Dedifferentiated amniotic fluid mesenchymal stem cell (primary cell): ENCODE data around the gene GRHL3.

Experiments
- DNase-seq: peaks from one replicate; pipeline ENCODE4 v3.0.0-alpha.2; 2016; ENCODE audit errors: extremely low spot score

Gene GRHL3

DNA sequence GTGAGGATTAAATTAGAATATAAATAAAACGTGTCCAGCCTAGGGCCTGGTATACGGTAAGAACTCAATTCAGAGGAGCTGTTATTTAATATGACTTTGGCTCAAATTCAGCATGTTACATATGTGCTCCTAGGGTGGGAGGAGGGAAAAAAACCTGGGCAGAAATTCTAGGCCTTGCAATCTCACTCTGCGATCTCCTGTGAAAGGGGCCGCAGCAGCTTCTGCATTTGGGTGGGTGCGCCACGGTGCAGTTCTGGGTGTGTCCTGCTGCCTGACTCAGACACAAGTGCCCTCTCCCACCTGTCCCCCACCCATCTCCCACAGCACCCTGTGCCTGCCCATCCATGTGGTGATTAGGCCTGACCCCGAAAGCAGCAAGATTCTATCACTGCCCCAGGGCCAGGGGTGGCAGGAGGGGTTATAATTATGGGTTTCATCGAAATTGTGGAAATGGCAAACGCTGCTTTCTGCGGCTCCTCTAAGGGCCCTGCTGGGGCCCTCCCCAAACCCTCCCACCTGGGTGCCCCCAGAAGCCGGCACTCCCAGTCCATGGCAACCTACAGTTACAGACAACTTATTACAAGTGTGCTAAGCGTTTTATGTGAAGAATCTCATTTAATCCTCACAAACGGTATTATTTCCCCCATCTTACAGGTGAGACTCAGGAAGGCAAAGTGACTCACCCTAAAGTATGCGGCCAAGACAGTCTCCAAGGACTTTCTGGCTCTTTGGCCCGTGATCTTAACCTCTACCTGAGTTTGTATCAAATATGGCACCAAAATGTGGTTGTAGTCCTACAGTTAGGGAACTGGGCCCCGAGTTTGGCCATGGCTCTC, 25.5 kb upstream of the GRHL3 start:
- DNase-seq = no peak

DNA sequence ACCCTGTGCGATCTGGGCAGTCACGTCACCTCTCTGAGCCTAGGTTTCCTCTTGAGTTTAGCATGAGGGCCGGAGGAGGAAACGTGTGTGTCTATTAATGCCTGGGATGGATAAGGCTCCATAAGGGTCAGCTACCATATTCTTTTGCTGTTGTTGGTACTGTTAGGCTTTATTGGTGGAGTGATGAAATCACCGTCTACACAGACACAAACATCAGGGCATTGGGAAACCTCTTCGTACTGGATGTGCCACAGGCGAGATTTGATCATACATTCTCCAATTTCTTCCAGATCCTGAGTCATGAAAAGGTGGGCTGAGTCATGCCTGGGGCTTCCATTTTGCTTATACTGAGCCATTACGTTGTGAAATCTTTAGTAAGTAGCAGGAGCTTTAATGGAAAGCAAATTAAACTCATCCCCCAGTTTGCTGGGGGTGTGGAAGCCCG, 24.9 kb upstream of the GRHL3 start:
- DNase-seq = peak; percentile 75

DNA sequence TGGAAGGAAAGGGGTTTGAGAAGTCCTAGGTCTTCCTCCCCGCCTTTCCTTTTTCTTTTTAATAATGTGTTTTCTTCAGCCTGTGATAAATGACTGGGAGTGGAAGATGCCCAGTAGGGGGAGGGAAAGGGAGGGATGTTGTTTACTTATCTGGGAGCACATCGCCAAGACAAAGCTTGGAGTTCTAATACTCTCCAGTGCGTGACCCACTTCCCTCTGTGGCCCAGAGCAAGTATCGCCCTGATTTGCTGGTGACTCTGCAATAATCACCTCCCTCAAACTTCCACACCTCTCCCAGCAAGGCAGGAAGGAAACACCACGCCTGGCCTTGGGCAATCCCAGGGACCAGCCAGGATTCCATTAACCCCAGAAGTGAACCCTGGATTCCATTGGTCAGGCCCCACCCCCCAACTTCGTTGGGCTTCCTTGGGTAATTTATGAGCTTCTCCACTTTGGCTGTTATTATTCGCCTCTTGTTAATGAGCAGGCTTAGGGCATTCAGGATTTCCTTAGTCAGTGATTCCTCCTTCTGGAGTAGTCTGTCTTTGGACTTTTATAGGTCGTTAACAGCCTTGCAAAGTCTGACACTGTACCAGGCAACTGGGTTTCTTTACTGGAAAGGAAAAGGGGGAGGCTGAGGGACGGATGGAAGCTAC, 24.3 kb upstream of the GRHL3 start:
- DNase-seq = no peak

DNA sequence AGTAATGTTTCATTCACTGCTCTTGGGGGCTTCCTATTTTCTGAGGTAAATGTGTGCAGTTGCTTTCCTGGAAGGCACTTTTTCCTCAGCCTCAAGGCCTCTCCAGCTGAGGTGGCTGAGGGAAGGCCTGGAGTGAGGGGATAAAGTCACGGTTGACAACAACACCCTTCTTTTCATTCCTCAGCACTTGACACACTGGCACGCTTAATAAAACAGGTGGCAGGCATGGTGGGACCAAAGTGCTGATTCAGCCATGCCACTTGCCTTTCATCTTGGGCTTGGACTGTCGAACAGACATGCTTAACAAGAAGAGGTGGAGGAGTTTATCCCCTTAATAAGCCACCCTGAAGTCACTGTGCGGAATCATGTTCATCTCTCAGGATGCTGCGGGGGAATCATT, 23.6 kb upstream of the GRHL3 start:
- no peak for DNase-seq

DNA sequence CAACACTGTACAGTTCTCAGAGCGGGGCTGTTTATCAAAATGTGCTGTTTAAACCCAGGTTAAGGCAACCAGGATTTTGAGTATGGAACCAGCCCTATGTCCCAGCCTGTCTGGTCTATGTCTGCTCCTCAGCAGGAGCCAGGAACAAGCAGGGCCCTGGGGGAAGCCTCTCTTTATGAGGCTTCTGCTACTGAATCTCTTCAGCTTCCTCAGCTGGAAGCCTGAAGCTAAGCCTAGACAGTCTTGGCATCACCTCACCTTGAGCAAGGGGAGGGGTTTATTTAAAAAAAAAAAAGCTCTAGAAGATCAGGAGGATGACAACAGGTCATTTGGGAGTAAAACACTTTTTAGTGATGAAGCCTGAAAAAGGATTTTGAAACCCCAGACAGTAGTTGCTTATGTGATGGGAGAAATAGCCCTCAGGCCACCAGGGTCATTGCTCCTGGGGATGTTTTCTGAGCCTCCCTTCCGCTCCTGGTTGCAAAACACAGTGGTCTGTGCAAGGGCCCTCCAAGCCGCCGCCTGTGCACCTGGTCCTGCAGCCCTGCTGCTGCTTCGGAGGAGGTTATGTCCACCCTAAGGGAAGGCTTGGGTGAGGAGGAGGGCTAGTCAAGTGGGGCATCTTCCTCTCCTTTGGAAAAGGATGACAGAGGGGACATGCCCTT, 21.8 kb upstream of the GRHL3 start:
- no peak for DNase-seq

DNA sequence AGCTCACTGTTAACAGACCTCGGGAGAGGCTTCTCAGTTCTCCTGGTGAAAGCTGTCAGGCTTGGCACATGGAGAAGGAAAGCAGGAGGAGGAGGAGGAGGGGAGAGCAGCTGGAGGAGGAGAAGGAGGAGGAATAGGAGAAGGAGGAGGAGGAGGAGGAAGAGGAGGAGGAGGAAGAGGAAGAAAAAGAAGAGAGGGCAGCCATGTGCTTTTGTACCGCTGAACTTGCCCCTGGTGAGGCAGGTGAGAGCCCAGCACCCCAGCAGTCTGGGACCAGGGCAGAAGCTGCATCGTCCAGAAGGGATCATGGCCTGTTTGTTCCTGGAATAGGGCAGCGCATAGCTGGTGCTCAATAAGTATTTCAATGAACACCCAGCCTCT, 21.3 kb upstream of the GRHL3 start:
- DNase-seq = no peak

DNA sequence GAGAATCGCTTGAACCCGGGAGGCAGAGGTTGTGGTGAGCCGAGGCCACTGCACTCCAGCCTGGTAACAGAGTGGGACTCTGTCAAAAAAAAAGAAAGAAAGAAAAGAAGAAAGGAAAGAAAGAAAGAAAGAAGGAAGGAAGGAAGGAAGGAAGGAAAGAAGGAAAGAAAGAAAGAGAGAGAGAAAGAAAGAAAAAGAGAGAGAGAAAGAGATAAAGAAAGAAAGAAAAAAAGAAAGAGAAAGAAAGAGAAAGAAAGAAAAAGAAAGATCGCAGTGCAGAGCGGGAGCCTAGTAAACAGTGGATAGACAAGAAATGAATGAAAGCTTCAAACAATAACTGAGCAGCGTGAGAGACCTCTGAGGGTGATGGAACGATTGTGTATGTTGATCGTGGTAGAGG, 20.6 kb upstream of the GRHL3 start:
- no peak for DNase-seq

DNA sequence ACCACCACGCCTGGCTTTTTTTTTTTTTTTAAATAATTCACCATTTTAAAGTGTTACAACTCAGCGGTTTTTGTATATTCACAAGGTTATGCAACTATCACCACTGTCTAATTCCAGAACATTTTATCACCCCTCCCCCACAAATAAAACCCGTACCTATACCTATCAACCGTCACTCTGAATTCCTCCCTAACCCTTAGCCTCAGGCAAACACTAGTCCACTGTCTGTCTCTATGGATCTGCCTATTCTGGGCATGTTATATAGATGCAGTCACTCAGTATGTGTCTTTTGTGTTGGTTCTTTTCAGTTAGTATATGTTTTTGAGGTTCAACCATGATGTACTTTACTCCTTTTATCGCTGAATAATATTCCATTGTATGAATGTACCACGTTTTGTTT, 19.3 kb upstream of the GRHL3 start:
- no peak for DNase-seq

DNA sequence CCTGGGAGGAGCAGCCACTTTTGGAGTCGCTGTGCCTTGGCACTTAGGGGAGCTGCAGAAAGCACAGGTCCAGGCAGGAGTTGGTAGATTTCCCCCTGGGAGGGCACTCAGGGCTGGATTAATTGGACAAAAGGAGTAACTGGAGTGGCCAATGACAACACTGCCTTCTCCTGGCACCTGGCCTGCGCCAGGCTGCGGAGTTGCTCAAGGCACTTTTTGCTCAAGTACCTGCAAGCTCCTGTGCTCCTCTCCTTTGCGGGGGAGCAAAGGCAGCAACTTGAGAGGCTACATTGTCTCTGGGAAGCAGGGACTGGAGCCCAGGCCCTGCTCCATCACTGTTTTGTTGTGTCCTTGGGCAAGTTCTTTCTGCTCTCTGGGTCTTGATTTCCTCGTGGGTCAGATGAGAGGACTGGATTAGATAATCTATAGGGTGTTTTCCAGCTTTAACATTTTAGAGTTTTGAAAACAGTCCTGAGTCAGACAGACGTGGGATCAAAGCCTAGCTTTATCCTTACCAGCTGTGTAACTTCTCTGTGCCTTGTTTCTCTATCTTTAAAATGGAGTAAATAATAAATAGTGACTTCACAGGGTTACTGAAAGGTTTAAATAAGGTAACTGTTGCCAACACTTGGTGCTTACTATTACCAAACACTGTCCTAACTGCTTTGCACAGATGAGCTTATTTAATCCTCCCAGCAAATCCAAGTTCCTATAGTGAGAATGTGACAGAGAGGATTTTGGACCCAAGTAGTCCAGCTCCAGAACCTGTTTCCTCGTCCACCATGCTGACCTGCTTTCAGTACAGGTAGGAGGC, 18.0 kb upstream of the GRHL3 start:
- DNase-seq = no peak

DNA sequence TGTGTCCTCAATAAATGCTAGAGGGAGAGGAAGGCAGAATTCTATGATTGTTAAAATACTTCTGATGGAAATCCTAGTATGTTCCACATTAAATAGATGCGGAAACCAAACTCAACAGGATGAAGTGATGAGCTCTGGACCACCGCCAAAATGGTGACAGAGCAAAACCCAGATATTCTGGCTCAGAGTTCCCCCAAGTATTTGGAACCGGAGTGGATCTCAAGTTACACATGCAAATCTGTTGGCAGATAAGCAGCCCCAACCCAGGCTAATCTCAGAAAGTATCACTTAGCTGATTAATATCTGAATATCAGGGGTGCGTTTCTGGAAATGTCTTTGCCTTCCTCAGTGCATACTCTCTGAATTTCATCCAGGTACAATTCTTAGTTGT, 17.4 kb upstream of the GRHL3 start:
- DNase-seq = no peak

DNA sequence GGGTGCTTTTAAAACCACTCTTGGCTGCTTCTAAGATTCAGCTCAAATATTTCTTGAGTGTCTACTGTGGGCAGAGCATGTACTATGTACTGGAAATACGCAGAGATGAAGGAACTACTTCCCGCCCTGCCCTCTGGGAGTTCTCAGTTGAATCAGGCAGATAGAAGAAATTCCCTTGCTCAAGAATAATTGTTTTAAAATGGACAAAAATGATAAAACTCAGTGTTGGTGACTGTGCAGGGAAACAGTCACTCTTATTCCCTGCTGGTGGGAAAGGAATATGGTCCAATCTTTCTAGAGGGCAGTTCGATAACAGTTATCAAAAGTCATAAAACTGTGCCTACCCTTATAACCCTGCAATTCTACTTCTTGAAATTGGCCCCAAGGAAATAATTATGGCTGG, 16.9 kb upstream of the GRHL3 start:
- DNase-seq = no peak

DNA sequence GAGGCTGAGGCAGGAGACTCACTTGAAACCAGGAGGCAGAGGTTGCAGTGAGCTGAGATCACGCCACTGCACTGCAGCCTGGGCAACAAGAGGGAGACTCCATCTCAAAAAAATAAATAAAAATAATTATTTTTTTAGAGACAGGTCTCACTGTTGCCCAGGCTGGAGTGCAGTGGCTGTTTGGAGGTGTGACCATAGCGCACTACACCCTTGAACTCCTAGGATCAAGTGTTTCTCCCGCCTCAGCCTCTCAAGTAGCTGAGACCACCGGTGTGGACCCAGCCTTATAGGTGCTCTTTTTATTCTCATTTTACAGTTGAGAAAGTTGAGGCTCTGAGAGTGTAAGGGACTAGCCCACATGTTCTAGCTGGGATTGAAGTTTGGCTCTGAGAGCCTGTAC, 15.6 kb upstream of the GRHL3 start:
- no peak for DNase-seq

DNA sequence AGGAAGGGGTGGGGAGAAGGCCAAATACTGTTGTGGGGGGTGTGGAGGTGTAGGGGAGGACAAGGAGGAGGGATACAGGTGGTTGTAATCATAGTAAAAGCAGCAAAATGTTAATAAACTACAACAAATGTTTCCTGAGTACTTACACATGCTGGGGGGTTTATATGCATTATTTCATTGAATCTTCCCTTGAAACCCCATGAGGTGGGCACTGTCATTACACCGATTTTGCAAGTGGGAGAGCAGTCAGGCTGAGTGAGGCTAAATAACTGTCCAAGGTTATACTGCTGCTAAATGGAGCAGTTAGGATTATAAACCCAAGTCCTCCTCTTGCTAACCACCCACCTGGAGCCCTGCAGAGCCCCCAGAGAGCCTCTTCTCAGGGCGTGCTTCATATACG, 14.4 kb upstream of the GRHL3 start:
- DNase-seq = no peak

DNA sequence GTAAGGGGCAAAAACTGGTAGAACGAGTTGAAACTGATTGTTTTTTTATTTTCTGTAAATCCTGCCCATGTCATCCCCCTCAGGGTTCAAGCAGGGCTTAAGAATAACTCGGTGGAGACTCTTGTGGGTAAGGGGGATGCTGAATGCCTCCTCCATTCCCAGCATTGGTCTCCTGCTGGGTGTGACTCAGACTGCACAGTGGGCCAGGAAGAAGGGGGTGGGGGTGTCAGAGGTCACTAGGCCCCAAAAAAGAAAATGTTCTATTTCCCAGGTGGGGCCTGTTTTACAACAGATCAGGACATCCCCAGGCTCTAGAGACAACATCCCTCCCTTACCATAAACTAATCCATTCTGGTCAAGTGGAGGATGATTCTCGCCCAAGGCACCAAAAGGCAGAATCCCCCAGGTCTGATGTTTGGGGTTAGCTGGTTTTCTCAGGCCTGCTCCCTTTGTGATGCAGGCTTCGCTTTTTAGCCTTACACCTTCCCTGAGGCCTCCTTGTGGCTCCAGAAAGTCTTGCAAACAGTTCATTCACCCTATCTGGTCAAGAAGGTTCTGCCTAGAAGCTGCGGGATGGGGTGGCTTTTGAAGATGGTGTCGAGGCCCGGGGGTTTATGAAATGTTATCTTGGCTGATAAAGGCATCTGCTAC, 10.7 kb upstream of the GRHL3 start:
- DNase-seq = no peak

DNA sequence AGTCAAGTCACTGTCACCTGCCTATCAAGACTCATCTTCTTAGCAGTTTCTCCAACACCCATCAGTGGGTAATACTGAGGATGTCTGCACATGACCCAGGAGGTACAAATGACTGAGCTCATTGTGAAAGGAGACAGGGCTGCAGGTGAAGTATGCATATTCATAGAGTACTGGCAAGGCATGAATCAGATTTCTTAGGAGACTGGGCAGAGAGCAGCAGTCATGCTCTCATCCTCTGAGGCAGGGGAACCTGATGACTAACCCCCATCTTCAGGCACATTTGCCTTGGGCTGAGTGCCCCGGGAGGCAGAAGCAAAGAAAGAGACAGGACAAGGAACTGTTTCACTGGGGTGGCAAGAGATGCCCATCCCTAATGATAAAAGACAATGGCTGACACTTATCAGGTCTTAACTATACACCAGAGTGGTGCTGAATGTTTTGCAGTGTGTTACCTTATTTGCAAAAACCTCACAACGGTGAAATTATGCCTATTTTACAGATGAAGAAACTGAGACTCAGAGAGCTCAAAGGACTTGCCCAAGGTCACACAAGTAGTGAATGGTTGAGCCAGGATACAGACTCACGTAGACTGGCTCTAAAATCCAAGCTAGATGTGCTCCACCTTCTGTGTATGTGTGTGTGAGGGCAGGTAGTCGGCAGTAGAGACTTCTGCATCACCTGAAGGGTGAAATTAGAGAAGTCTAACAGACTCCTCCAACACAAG, 9.2 kb upstream of the GRHL3 start:
- DNase-seq = no peak

DNA sequence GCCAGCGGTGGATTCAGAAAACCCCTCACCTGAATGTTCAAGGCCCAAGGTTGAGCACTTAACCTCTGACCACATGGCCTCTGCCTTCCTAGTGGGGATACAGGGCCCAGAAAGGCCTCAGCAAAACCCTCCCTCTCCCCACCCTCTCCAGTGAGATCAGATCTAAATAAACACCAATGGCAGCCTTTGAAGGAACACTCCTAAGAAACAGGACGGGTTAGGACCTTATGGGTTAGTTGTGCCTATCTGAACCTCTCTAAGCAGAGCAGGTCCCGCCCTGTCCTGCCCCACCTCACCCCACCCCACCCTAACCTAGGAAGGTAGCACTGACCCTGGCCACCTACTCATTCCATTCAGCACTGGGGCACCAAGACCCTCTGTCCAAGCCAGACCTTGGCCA, 7.9 kb upstream of the GRHL3 start:
- DNase-seq = no peak

DNA sequence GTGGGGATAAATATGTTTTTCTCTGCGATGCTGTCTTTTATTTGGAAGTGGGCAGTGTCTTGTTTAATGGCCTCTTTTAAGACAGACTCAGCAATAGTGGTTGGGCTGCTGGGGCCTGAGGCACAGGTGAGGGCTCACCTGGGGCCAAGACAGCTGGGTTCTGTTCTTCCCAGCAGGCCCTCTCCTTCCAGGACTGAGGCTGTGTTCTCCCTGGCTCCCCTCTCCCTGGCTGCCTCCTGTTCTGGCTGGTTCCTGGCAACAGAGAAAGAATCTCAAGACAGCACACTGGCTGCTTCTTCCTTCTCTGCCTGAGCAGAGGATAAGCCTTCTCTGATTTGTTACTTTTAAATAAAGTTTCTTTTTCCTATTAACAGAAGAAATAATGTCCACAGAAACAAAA, 7.4 kb upstream of the GRHL3 start:
- no peak for DNase-seq

DNA sequence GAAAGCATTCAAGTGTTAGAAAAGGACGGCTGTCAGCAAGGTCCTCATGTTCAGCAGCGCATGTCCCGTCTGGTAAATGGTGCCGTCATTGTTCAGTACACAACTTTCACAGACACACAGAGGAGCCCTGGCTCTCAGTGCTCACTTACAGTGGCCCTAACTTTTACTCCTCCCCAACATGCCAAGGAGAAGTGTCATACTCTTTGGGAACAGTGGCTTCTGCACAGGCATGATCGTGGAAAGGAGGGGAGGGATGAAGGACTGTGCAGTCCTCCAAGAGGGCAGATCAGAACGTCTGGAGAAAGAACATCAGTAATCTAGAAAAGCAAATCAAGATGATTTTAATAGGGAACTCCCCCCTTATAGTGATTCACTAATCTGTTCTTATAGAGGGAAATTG, 3.8 kb upstream of the GRHL3 start:
- no peak for DNase-seq

DNA sequence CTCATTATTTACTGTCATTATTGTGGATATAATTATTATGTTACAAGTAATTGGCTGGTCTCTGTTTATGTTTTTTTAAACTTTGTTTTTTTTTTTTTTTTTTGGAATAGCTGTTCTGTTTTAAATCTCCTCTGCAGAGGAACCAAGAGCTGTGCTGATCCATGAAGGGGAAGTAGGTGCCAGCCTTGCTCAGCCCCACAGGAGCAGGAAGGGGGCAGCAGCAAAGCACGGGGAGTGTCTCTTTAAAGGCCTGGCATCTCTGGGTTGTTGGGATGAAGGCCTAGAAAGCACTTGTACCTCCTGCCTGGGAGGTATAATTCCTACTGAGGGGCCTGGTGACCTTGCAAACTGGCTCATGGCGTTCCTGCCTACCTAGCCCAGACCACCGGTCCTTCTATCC, 2.5 kb upstream of the GRHL3 start:
- DNase-seq = no peak

DNA sequence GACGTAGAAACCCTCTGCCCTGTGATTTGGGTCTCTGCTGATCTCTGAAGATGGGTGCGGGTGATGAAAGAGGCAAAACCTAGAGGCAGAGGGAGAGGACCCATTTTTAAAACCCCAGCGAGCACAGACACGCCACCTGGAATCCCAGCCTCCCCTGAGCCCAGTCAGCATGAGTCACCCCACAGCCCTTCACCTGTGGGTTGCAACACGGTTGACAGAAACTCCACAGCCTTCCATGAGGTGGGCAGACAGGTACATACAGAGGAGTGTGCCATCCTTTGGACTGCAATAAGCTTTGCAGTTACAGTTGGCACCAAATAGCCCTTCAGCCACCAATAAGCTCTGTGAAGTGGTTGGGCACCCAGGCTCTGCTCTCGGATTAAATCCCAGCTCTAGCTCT, 2.1 kb upstream of the GRHL3 start:
- no peak for DNase-seq
